ENCODE data around the gene PZP. TPM values are rescaled to one million over a fixed set of nuclear protein-coding genes. Genes with fewer than 3 reads are reported as not detected.

Gene PZP
- total and polyA plus RNA-seq, 4 experiments from 2014 or later = 0.32 TPM; not detected in 3

DNA sequence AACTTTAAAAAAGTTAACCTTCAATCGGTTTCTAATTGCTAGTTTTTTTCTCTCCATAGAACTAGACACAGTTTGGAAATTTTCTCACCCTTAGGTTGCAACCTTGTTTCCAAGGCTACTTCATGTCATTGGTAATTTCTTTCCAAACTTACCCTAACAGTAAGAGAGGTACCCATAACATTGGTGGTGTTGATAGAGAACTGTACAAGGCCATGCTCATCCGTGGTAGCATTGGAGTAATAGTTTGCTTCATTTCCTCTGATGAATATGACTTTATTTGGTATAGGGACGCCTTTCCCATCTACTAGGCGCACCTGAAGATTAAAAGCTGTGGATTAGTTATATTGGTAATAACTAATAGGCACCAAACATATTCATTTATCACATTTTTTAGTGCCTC lies 104.1 kb downstream of the PZP start:
- POLR2A ChIA-PET (ENCODE audit: partially characterized antibody) = no interaction called here
- Mint-ChIP-seq H3K4me3 (no peak overlapping the region), H3K27me3 (no peaks in the 10 kb centered on the region), H3K9me3 (no peaks in the 10 kb centered on the region), H3K4me1 (peaks cover 1 to 5% (median 3%) of the 10 kb centered on the region in 4 donors), H3K36me3 (peaks cover 21 to 37% of the 10 kb centered on the region in 2 donors), H3K27ac (no peak overlapping the region)
- H3K4me3 ChIP-seq (ENCODE audit: low read length in 2 of 2) = no peak overlapping the region
- intact Hi-C loops (cut with micrococcal nuclease) = no loop called here
- no peaks in the 10 kb centered on the region for H3K9me3 ChIP-seq (ENCODE audit: control insufficient read depth in 1 of 2, low read length in 2 of 2)
- DNase-seq = no peak
- H3K27ac ChIP-seq (ENCODE audit: low read depth, low read length) = no peak overlapping the region
- H3K36me3 ChIP-seq (ENCODE audit: insufficient read depth, low read length) = no peaks in the 10 kb centered on the region
- CTCF ChIA-PET (ENCODE audit: partially characterized antibody) = no interaction called here
- H3K27me3 ChIP-seq (ENCODE audit: insufficient read depth, low read length) = no peaks in the 10 kb centered on the region
- H3K4me1 ChIP-seq (ENCODE audit: insufficient read depth, low read length) = no peaks in the 10 kb centered on the region

DNA sequence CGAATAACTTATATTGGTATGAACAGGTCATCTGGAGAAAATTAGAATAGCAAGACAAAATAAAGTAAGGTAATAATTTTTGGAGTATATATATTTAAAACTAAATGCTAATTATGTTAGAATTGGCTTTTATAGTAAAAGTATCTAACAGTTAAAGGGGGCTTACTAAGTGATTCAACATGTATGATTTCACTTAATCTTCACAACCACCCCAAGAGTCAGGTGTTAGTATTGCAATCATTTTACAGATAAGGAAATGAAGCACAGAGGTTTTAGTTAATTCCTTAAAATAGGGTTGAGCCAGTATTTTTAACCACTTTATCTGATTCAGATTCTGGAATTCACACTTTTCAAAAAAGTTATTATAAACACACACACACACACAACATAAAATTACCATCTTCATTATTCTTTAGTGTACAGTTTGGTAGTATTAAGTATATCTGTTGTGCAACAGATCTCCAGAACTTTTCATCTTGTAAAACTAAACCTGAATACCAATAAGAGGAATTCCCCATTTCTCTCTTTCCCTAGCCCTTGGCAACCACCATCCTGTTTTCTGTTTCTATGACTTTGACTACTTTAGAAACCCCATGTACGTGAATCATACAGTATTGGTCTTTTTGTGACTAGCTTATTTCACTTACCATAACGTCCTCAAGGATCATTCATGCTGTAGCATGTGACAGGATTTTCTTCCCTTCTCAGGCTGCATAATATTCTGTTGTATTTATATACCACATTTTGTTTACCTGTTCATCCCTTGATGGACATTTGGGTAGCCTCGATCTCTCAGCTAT lies 104.9 kb downstream of the PZP start:
- intact Hi-C loops (cut with micrococcal nuclease) = no loop called here
- DNase-seq = no peak
- no peak overlapping the region for H3K27ac ChIP-seq (ENCODE audit: low read depth, low read length)
- ChIA-PET POLR2A (ENCODE audit: partially characterized antibody) (no interaction called here), CTCF (ENCODE audit: partially characterized antibody) (no interaction called here)
- no peaks in the 10 kb centered on the region for H3K36me3 ChIP-seq (ENCODE audit: insufficient read depth, low read length)
- no peak overlapping the region for H3K4me3 ChIP-seq (ENCODE audit: low read length in 2 of 2)
- Mint-ChIP-seq H3K27ac (no peak overlapping the region), H3K4me1 (peaks cover 1 to 5% (median 3%) of the 10 kb centered on the region in 4 donors), H3K4me3 (no peak overlapping the region), H3K27me3 (no peaks in the 10 kb centered on the region), H3K36me3 (peaks cover 17 to 34% of the 10 kb centered on the region in 2 donors), H3K9me3 (no peaks in the 10 kb centered on the region)
- H3K4me1 ChIP-seq (ENCODE audit: insufficient read depth, low read length) = no peaks in the 10 kb centered on the region
- no peaks in the 10 kb centered on the region for H3K9me3 ChIP-seq (ENCODE audit: control insufficient read depth in 1 of 2, low read length in 2 of 2)
- no peaks in the 10 kb centered on the region for H3K27me3 ChIP-seq (ENCODE audit: insufficient read depth, low read length)

DNA sequence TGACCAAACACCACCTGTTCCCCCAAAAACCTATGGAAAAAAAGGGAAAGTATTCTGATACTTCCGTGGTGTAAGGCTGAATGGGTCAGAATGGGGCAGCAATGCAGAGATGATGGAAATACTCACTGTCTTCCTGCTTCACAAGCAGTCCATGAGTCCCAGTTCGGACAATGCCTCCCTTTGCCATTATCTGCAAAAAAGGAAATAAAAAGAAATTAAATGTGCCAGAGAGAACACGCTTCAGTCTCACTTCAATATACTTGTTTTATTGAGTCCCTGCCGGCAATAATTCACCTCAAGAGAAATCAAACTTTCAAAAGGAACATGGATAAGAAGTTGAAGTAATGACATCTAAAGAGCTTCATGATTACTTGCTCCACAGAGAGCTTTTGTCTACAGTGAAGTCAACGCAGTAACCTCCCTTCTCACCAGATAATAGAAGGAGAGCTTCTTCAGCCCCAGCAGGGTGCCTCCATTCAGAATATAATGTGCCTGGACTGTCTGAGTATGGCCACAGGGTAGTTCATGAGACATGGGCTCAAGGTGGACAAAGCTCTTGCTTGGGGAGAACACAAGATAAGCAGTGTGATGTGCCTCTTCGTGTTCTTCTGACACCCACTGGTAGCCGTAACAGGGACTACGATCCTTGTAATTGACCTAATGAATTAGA lies 107.0 kb downstream of the PZP start:
- Histone ChIP-seq H3K9me3 (ENCODE audit: control insufficient read depth in 1 of 2, low read length in 2 of 2) (no peaks in the 10 kb centered on the region), H3K4me1 (ENCODE audit: insufficient read depth, low read length) (no peaks in the 10 kb centered on the region), H3K4me3 (ENCODE audit: low read length in 2 of 2) (no peak overlapping the region), H3K27ac (ENCODE audit: low read depth, low read length) (no peak overlapping the region), H3K27me3 (ENCODE audit: insufficient read depth, low read length) (no peaks in the 10 kb centered on the region), H3K36me3 (ENCODE audit: insufficient read depth, low read length) (no peaks in the 10 kb centered on the region)
- ChIA-PET POLR2A (ENCODE audit: partially characterized antibody) (no interaction called here), CTCF (ENCODE audit: partially characterized antibody) (interaction anchor here (1.0 to 1.3 kb wide), 4 partner anchors 10 to 24 kb away, joined by 3 read pairs; no protein-coding TSS in a partner anchor)
- H3K27ac Mint-ChIP-seq = peak overlapping the region in 1 of 7 donors; percentile 5
- H3K4me3 Mint-ChIP-seq = no peak overlapping the region
- intact Hi-C loops (cut with micrococcal nuclease) = no loop called here
- H3K36me3 Mint-ChIP-seq = peaks cover 11 to 38% of the 10 kb centered on the region in 2 donors
- peaks cover 3 to 5% (median 3%) of the 10 kb centered on the region in 4 donors for H3K4me1 Mint-ChIP-seq
- no peak for DNase-seq
- H3K9me3 Mint-ChIP-seq = no peaks in the 10 kb centered on the region
- no peaks in the 10 kb centered on the region for H3K27me3 Mint-ChIP-seq

GRCh38 chr12:9099552-9100190 lies 108.5 kb downstream of the PZP start:
- Mint-ChIP-seq H3K4me1 (peaks cover 3 to 5% (median 3%) of the 10 kb centered on the region in 4 donors), H3K27ac (no peak overlapping the region), H3K36me3 (peaks cover 11 to 36% of the 10 kb centered on the region in 2 donors), H3K27me3 (no peaks in the 10 kb centered on the region), H3K4me3 (no peak overlapping the region), H3K9me3 (no peaks in the 10 kb centered on the region)
- Histone ChIP-seq H3K27ac (ENCODE audit: low read depth, low read length) (no peak overlapping the region), H3K4me3 (ENCODE audit: low read length in 2 of 2) (no peak overlapping the region), H3K36me3 (ENCODE audit: insufficient read depth, low read length) (no peaks in the 10 kb centered on the region), H3K9me3 (ENCODE audit: control insufficient read depth in 1 of 2, low read length in 2 of 2) (no peaks in the 10 kb centered on the region), H3K4me1 (ENCODE audit: insufficient read depth, low read length) (no peaks in the 10 kb centered on the region), H3K27me3 (ENCODE audit: insufficient read depth, low read length) (no peaks in the 10 kb centered on the region)
- intact Hi-C loops (cut with micrococcal nuclease) = no loop called here
- POLR2A ChIA-PET (ENCODE audit: partially characterized antibody) = no interaction called here
- no peak for DNase-seq
- CTCF ChIA-PET (ENCODE audit: partially characterized antibody) = no interaction called here

Small RNAs within 50 kb of the gene (microRNA-seq; reads per million reads assigned to microRNA genes)
- gene MIR1244-3 (ENCODE audit: borderline microRNAs expressed, borderline number of aligned reads, borderline replicate concordance) = not detected

Other genes with a start within 250 kb of the PZP start
- gene KLRG1, start 218.8 kb downstream of the PZP start, total RNA-seq = 10 to 100 TPM; 51.2 to 55.8 TPM
- gene KLRG1, start 218.8 kb downstream of the PZP start, polyA plus RNA-seq = 100 to 1,000 TPM in 1 of 2 donors, 10 to 100 TPM in 1; 98.9 to 161 TPM
- gene A2M, start 92.5 kb downstream of the PZP start, total RNA-seq = 1 to 10 TPM; 3.0 to 3.1 TPM
- 1 to 10 TPM in 1 of 2 donors, not detected in 1; 3.2 TPM for gene A2M, start 92.5 kb downstream of the PZP start, polyA plus RNA-seq

All from CD4-positive, alpha-beta memory T cell (primary cell).